Measurements from ENCODE around the gene PDE12. TPM values are rescaled to one million over a fixed set of nuclear protein-coding genes. Genes with fewer than 3 reads are reported as not detected.
"Not testable (repeated sequence)": the region's sequence is repeated elsewhere in the genome, so short reads cannot be mapped to it uniquely, and the experiment has no call there.

The PDE12 gene
- total RNA-seq, 1 experiment from 2014 or later, result 14.0 TPM

GRCh38 chr3:57582474-57583168, 26.5 kb downstream of the PDE12 start:
- no peak for DNase-seq (ENCODE audit: extremely low read depth, low read depth)

- no peak for DNase-seq (ENCODE audit: extremely low read depth, low read depth)
Measured at GRCh38 chr3:57583544-57583943, 27.5 kb downstream of the PDE12 start.

GRCh38 chr3:57586778-57587177, 30.7 kb downstream of the PDE12 start:
- no peak for DNase-seq (ENCODE audit: extremely low read depth, low read depth)

- DNase-seq (ENCODE audit: extremely low read depth, low read depth), result no peak
Measured at GRCh38 chr3:57587905-57588304, 31.8 kb downstream of the PDE12 start.

GRCh38 chr3:57592306-57592705, 36.2 kb downstream of the PDE12 start:
- no peak for DNase-seq (ENCODE audit: extremely low read depth, low read depth)

DNA sequence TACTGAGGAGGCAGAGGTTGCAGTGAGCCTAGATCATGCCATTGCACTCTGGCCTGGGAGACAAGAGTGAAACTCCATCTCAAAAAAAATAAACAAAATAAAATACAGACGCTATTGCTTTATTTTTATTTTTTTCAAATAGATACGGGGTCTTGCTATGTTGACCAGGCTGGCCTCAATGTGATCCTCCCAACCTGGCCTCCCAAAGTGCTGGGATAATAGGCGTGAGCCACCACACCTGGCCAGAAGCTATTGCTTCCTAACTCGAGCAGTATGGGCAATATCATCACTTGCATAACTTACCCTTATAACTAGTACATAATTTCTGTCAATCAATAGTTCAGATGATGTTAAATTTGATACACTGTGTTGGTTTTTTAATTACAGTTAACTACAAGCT, 38.1 kb downstream of the PDE12 start:
- no peak for DNase-seq (ENCODE audit: extremely low read depth, low read depth)

GRCh38 chr3:57594576-57594975, 38.5 kb downstream of the PDE12 start:
- no peak for DNase-seq (ENCODE audit: extremely low read depth, low read depth)

DNA sequence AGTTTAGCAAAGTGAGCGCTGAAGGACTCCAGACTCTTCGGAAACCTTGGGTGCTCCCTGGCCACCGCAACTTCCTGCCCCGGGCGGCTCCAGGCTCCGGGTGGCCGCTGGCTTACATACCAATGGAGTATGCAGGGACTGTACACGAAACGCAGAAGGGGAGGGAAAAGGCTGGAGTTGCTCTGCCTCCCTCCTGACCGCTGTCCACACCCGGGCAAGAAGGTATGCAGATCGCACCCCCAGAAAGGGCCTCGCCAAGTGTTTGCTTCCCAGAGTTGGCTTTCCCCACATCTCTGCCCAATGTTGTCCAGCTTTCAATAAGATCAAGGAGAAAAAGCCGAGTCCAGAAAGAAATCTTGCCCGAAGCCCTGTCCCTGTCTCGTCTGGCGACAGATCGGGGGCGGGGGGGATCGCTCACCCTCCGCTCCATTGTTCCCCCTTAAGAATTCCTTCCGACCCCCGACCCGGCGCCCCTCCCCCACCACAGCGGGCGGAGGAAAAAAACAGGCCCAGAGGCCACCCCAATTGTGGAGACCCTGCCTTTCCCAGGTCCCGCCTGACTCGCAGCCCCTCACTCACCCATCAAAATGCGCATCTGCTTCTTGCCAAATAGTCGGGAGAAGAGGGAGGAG, 40.5 kb downstream of the PDE12 start:
- peak; percentile 32 for DNase-seq (ENCODE audit: extremely low read depth, low read depth)

GRCh38 chr3:57597127-57597923, 41.3 kb downstream of the PDE12 start, which contains the start of gene ARF4:
Gene ARF4, minus strand, starts transcription at chr3:57597344. Its CDS starts 204 bp downstream, at chr3:57597140.
- peak; percentile 98 for DNase-seq (ENCODE audit: extremely low read depth, low read depth)

GRCh38 chr3:57598765-57599360, 42.8 kb downstream of the PDE12 start:
- no peak for DNase-seq (ENCODE audit: extremely low read depth, low read depth)

- no peak for DNase-seq (ENCODE audit: extremely low read depth, low read depth)
Measured at GRCh38 chr3:57600195-57600594, 44.1 kb downstream of the PDE12 start.

DNA sequence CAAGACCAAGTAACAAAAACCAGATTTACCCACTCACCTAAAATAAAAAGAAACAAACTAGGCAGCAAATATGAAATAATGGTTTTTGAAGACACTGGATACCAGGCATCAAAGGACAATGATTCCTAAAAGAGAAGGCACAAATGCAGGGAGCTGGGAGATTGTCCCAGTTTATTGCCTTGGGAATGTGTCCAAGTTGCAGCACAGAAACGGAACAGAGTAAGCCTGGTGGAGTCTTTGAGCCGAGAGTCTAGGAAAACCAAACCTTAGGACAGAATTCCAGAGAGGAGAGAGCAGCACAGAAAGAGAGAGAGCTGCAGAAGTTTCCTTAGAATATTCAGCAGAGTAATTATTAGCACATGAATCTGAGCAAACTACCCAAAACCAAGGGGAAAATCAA, 48.9 kb downstream of the PDE12 start:
- no peak for DNase-seq (ENCODE audit: extremely low read depth, low read depth)

DNA sequence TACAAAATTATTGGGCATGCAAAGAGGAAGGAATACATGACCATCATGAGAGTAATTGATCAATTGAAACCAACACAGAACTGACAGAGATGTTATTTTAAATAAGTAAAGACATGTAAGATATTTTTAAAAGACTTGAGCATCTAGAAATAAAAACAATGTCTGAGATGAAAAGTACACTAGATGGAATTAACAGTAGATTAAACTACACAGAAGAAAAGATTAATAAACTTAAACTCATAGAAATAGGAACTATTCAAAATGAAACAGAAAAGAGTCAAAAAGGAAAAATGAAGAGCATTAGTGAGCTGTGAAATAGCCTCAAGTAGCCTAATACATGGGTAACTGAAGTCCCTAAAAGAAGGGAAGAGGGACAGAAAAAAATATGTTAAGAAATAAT, 49.6 kb downstream of the PDE12 start:
- no peak for DNase-seq (ENCODE audit: extremely low read depth, low read depth)

- DNase-seq (ENCODE audit: extremely low read depth, low read depth), result not testable (repeated sequence)
Measured at GRCh38 chr3:57611870-57612269, 55.8 kb downstream of the PDE12 start.

DNA sequence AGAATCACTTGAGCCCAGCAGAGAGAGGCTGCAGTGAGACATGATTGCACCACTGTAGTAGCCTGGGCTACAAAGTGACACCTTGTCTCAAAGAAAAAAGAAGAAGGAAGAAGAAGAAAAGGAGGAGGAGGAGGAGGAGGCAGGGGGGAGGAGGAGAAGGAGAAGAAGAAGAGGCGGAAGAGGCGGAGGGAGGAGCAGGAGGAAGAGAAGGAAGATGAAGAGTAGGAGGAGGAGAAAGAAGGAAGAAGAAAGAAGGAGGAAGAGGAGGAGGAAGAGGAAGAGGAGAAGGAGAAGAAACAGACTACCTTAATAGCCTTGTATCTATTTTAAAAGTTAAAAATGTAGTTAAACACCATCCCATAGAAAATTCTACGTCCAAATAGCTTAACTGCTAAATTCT, 60.2 kb downstream of the PDE12 start:
- DNase-seq (ENCODE audit: extremely low read depth, low read depth), result no peak

Small RNAs within 50 kb of the gene (small RNA-seq; reads per million reads assigned to genes)
- 0 reads per million in 2 experiments for gene RNU6-108P
- 0 reads per million in 2 experiments for gene RNU6-1181P
- 0 reads per million in 2 experiments for gene RNU6-483P

Other genes with a start within 250 kb of the PDE12 start
- not detected in 2 replicates for gene DNAH12, start 11.9 kb upstream of the PDE12 start, total RNA-seq (2014; rRNA removed; shearing (Covaris generic))
- gene ARF4, start 41.1 kb downstream of the PDE12 start, total RNA-seq (2014; rRNA removed; shearing (Covaris generic)), result 183 and 199 TPM in 2 replicates
- 32.1 and 37.1 TPM in 2 replicates for gene DENND6A, start 136.8 kb downstream of the PDE12 start, total RNA-seq (2014; rRNA removed; shearing (Covaris generic))
- gene SLMAP, start 200.0 kb downstream of the PDE12 start, total RNA-seq (2014; rRNA removed; shearing (Covaris generic)), result 39.3 and 39.9 TPM in 2 replicates

All from NCI-H460 (cell line).